Vagina (tissue), 2 donors: ENCODE results near the gene OR10H2. TPM values are rescaled to one million over a fixed set of nuclear protein-coding genes. Genes with fewer than 3 reads are reported as not detected.
"Not testable (repeated sequence)": the region's sequence is repeated elsewhere in the genome, so short reads cannot be mapped to it uniquely, and the experiment has no call there.

Experiments
- DNase-seq, 2 donors: peaks; one replicate each; pipeline ENCODE4 v3.0.0-alpha.2; 2017; ENCODE audit errors: extremely low spot score in 2 of 2
- H3K27ac ChIP-seq: fragments of 200-600 bp; sonication (generic); one replicate; pipeline ENCODE4 v1.5.1; 2019
- H3K27me3 ChIP-seq: fragments of 200-600 bp; sonication (generic); one replicate; pipeline ENCODE4 v1.5.1; 2019
- H3K36me3 ChIP-seq, 2 donors: fragments of 200-600 bp; sonication (generic); one replicate each; pipeline ENCODE4 v1.5.1; 2017 to 2019
- H3K4me1 ChIP-seq: fragments of 200-600 bp; sonication (generic); one replicate; pipeline ENCODE4 v1.5.1; 2019
- H3K4me3 ChIP-seq, 2 donors: fragments of 200-600 bp; sonication (generic); 1 replicate in 1 of 2; 2 replicates in 1 of 2; pipeline ENCODE4 v1.5.1; 2016 to 2019
- H3K9me3 ChIP-seq: fragments of 200-600 bp; sonication (generic); one replicate; pipeline ENCODE4 v1.5.1; 2019
- POLR2A ChIP-seq, 2 donors: fragments of 450-650 bp; IDR thresholded peaks; one replicate each; pipeline ENCODE4 v1.6.1; 2017; ENCODE audit warnings: antibody characterized with exemption in 2 of 2, mild to moderate bottlenecking in 2 of 2, moderate library complexity in 2 of 2
- POLR2AphosphoS5 ChIP-seq, 2 donors: sonication (generic); formaldehyde crosslinking; IDR thresholded peaks; one replicate each; pipeline ENCODE4 v1.9.0; 2017; ENCODE audit warnings: antibody characterized with exemption in 2 of 2, mild to moderate bottlenecking in 2 of 2, low read depth in 1 of 2; ENCODE audit not compliant: insufficient read depth in 1 of 2
- intact Hi-C: fragments of 100-400 bp; cut with DNase I; formaldehyde crosslinking; loops from one replicate; pipeline ENCODE4 v1.15.1; 2023
- total RNA-seq: library from RNA; depleted of rRNA; stranded (reverse); fragments of >200 nt; gene quantifications from one replicate; pipeline ENCODE4 v1.2.3, GENCODE V29; 2016
- TF ChIP-seq, protein P1 (sequence below), 3 experiments: fragments of 450-650 bp in 2 of 3; fragments of 200-600 bp in 1 of 3; sonication (generic) in 1 of 3; IDR thresholded peaks; one replicate each; pipeline ENCODE4 v1.5.1; 2017 to 2019; ENCODE audit warnings: antibody characterized with exemption in 3 of 3, mild to moderate bottlenecking in 2 of 3, moderate library complexity in 2 of 3

OR10H2 gene, protein sequence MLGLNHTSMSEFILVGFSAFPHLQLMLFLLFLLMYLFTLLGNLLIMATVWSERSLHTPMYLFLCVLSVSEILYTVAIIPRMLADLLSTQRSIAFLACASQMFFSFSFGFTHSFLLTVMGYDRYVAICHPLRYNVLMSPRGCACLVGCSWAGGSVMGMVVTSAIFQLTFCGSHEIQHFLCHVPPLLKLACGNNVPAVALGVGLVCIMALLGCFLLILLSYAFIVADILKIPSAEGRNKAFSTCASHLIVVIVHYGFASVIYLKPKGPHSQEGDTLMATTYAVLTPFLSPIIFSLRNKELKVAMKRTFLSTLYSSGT
- total RNA-seq = not detected

DNA sequence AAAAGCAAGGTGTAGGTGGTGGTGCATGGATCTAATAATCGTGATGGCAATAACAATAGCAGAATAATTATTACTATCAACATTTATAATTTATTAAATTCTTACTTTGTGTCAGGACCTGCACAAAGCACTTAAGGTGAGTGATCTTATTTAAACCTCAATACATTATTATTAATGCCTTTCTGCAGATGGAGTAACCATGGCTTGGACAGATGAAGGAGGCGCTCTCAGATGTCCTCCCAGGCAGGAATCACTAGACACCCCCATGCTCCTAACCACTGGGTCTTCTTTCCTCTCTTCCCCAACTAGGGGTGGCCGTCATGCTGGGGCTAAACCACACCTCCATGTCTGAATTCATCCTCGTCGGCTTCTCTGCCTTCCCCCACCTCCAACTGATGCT is at the start of gene OR10H2:
TSS of gene OR10H2 (plus strand) at position 301 of the 400 bp plus-strand sequence. CDS start at position 321, 20 bp downstream.
- Histone ChIP-seq H3K9me3 (no peaks in the 10 kb centered on the region), H3K4me3 (no peak within 1 kb of the TSS)

DNA sequence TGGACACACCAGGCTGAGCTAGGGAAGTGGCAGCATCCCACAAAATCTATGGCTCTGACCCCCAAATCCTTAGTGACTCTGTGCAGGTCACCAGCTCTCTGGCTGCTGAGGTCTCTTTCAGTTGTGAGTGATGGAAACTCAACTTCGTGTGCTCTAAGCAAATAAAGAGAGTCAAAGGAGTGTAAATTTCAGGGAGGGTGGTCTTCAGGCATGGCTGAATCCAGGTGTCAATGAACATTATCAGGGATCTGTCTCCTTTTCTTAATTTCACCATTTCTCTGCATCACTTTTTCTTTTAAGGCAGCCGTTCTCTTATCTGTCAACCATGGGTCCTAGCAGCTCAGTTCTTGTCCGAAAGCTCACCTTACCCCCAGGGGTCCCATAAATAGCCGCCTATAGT is 48.7 kb upstream of the OR10H2 start:
- H3K9me3 ChIP-seq = no peaks in the 10 kb centered on the region
- peaks cover 4% of the 10 kb centered on the region for H3K4me1 ChIP-seq
- no peak overlapping the region for H3K4me3 ChIP-seq
- intact Hi-C loops = no loop called here
- peaks cover 0 to 15% of the 10 kb centered on the region in 2 donors for H3K36me3 ChIP-seq
- TF ChIP-seq POLR2A (IDR thresholded peaks at IDR 0.05) (no peak), POLR2AphosphoS5 (IDR thresholded peaks at IDR 0.05; ENCODE audit: insufficient read depth in 1 of 2, low read depth in 1 of 2) (no peak)
- TF ChIP-seq, protein P1, sequence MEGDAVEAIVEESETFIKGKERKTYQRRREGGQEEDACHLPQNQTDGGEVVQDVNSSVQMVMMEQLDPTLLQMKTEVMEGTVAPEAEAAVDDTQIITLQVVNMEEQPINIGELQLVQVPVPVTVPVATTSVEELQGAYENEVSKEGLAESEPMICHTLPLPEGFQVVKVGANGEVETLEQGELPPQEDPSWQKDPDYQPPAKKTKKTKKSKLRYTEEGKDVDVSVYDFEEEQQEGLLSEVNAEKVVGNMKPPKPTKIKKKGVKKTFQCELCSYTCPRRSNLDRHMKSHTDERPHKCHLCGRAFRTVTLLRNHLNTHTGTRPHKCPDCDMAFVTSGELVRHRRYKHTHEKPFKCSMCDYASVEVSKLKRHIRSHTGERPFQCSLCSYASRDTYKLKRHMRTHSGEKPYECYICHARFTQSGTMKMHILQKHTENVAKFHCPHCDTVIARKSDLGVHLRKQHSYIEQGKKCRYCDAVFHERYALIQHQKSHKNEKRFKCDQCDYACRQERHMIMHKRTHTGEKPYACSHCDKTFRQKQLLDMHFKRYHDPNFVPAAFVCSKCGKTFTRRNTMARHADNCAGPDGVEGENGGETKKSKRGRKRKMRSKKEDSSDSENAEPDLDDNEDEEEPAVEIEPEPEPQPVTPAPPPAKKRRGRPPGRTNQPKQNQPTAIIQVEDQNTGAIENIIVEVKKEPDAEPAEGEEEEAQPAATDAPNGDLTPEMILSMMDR (IDR thresholded peaks at IDR 0.05) = no peak
- H3K27ac ChIP-seq = no peak overlapping the region
- no peak for DNase-seq
- H3K27me3 ChIP-seq = no peaks in the 10 kb centered on the region

More for the DNA sequence above, at the start of gene OR10H2:
- no peaks in the 10 kb centered on the region for H3K27me3 ChIP-seq
- H3K27ac ChIP-seq = no peak within 1 kb of the TSS
- DNase-seq = no peak
- intact Hi-C loops = no loop called here
- no peaks in the 10 kb centered on the region for H3K36me3 ChIP-seq
- TF ChIP-seq POLR2AphosphoS5 (IDR thresholded peaks at IDR 0.05; ENCODE audit: insufficient read depth in 1 of 2, low read depth in 1 of 2) (no peak), POLR2A (IDR thresholded peaks at IDR 0.05) (no peak)
- TF ChIP-seq, protein P1 (IDR thresholded peaks at IDR 0.05) = no peak
- H3K4me1 ChIP-seq = no peaks in the 10 kb centered on the region

- not testable (repeated sequence) for H3K4me1 ChIP-seq
Measured at GRCh38 chr19:15679865-15680264, 48.0 kb upstream of the OR10H2 start.

GRCh38 chr19:15680478-15681322 is 47.1 kb upstream of the OR10H2 start:
- H3K9me3 ChIP-seq = no peaks in the 10 kb centered on the region
- no peak overlapping the region for H3K4me3 ChIP-seq
- DNase-seq = no peak
- intact Hi-C loops = no loop called here
- peaks cover 0 to 29% of the 10 kb centered on the region in 2 donors for H3K36me3 ChIP-seq
- H3K27ac ChIP-seq = no peak overlapping the region
- no peaks in the 10 kb centered on the region for H3K27me3 ChIP-seq
- H3K4me1 ChIP-seq = no peaks in the 10 kb centered on the region
- TF ChIP-seq, protein P1 (IDR thresholded peaks at IDR 0.05) = no peak

More at GRCh38 chr19:15679865-15680264, 48.0 kb upstream of the OR10H2 start:
- H3K4me3 ChIP-seq, DNase-seq, H3K27ac ChIP-seq, intact Hi-C loops, H3K27me3 ChIP-seq, H3K9me3 ChIP-seq: not testable (repeated sequence)
- H3K36me3 ChIP-seq = peaks cover 0 to 21% of the 10 kb centered on the region in 2 donors

GRCh38 chr19:15683411-15683810 is 44.4 kb upstream of the OR10H2 start:
- DNase-seq = no peak
- Histone ChIP-seq H3K27me3 (no peaks in the 10 kb centered on the region), H3K4me1 (no peaks in the 10 kb centered on the region), H3K9me3 (no peaks in the 10 kb centered on the region), H3K27ac (no peak overlapping the region), H3K36me3 (peaks cover 0 to 52% of the 10 kb centered on the region in 2 donors), H3K4me3 (no peak overlapping the region)
- intact Hi-C loops = no loop called here
- TF ChIP-seq, protein P1 (IDR thresholded peaks at IDR 0.05) = no peak
- TF ChIP-seq POLR2A (IDR thresholded peaks at IDR 0.05) = no peak
- no peak for TF ChIP-seq POLR2AphosphoS5 (IDR thresholded peaks at IDR 0.05; ENCODE audit: insufficient read depth in 1 of 2, low read depth in 1 of 2)
